Amygdala (tissue), 56 donors: ENCODE data around the gene STAM2.
"Not testable (repeated sequence)": the region's sequence is repeated elsewhere in the genome, so short reads cannot be mapped to it uniquely, and the experiment has no call there.

Experiments used
- DNase-seq, 56 donors: peaks; one replicate each; lab custom pipeline; 2025; lab: John Stamatoyannopoulos, UW

STAM2 gene

DNA sequence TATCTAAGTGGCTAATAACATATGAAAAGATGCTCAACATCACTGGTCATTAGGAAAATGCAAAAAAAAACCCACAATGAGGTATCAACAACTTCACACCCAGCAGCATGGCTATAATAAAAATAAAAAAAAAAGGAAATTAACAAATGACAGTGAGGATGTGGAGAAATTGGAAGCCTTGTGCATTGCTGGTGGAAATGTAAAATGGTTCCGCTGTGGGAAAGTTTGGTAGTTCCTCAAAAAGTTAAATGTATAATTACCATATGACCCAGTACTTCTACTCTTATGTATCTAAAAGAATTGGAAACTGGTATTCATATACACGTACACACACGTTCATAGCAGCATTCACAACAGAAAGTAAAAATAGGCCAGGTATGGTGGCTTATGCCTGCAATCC, 61.2 kb downstream of the STAM2 start:
- no peak for DNase-seq

DNA sequence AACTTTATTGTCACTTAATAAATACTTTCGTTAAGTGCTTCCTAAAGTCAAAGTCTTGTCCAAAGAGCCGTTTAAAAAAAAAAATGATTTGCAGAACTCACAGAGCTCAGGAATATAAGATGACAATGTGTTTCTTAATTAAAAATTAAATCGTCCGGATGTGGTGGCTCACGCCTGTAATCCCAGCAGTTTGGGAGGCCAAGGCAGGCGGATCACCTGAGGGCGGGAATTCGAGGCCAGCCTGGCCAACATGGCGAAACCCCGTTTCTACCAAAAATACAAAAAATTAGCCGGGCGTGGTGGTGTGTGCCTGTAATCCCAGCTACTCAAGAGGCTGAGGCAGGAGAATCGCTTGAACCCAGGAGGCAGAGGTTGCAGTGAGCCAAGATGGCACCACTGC, 68.4 kb downstream of the STAM2 start:
- DNase-seq: not testable (repeated sequence)

DNA sequence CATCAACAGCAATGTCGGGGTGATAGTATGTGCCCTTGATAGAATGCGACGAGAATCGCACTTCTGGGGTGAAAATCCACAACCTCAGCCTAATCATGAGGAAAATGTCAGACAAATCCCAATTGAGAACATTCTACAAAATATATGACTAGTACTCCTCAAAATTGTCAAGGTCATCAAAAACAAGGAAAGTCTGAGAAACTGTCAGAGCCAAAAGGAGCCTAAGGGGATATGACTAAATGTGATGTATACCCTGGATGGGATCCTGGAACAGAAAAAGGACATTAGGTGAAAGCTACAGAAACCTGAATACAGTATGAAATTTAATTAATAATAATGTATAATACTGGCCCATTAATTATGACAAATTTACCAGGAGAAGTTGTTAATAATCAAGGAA, 69.1 kb downstream of the STAM2 start:
- no peak for DNase-seq

DNA sequence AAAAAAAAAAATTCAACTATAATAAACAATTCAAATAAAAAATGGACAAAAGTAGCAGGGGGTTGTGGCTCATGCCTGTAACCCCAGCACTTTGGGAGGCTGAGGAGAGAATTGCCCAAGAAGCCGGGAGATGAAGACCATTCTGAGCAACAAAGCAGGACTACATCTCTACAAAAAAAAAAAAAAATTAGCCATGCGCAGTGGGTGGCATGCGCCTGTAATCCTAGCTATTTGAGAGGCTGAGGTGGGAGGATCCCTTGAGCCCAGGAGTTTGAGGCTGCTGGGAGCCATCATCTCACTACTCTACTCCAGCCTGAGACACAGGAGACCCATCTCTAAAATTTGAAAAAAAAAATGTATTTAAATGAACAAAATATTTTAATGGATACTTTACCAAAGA, 72.3 kb downstream of the STAM2 start:
- DNase-seq: no peak

DNA sequence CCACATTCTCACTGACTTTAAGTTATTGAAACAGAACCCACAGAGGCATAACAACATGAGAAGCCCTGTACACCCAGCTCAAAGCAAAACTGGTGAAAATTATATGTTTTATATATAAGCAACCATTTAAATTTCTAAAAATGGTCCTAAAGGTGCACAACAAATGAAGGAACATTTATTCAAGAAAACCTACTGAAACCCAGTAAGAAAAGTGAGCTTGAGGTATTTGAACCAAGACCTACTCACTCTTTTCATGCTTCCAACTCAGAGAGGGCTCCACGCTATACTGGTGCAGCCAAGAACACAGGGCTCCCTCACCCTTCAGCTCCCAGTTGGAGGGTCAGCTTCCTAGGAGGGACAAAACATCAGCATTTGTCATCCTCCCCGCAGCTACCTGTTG, 74.6 kb downstream of the STAM2 start:
- no peak for DNase-seq

DNA sequence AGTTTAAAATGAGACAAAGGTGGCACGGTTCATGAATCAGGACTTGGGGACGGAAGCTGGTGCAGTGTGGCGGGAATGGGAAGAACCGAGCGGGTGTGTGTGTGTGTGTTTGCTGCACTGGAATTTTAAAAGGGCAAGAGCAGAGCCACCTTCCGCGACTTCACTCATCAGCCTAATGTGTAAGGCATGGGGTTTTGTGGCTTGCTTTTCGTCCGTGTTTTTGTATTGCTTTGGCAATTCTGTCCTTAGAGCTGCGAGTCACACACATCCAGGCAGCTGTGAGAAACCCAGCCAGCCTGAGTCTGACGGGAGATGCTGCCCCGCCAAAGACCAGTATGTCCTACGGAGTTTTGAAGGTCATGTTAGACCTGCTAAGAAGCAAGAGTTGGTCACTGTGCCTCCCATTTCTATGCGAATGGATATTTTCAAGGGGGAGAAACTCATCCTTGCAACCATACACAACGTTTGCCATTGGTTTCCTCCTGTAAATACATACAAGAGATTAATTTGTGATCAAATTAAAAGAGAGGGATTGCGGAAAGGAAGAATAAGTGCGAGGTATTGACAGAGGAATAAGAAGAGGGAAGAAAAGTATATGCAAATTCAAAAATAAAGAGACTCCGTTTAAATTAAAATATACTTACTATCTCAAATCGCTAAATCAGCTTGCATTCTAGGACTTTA, 76.1 kb downstream of the STAM2 start:
- peak in 2 of 56 donors; percentile 7 to 11 for DNase-seq

DNA sequence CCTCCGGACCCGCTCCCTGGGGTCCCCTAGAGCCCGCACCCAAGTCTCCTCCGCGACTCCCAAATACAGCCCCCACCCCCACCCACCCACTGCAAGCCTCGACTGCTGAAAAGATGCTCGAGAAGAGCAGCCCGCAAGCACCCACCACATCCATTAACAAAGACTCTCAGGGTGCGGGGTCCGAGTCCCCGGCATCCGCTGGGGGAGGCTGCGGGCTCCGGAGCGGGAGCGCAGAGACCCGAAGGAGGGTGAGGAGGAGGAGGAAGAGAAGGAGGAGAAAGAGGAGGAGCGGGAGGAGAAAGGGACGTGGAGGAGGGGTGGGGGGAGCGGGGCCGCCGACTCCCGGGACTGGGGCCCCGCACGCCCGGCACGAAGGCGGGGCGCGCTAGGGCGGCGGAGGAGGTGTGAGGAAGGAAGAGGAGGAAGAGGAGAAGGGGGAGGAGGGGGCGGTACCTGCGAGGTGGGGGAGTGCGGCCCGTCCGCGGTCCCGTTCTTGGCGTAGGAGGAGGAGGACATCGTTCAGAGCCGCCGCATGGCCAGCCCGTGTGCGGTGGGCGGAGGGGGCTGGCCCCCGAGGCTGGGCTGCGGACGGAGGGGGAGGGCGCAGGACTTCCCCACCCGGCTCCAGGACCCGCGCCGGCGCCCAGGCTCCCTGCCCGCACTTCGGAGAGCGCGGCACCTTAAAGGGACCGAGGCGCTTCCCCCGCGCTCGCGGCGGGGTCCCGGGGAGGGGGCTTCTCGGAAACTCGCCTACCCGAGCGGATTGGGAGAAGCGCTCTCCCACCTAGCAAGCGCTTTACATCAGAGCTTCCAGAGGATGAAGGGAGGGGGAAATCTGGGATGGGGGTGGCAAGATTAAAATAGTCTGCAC, 76.8 kb downstream of the STAM2 start, which contains the start of gene CACNB4:
CACNB4 (minus strand) TSS at position 549 of the 871 bp plus-strand sequence.
- DNase-seq: peak in 5 of 56 donors; percentile 8 to 34 (median 27)

DNA sequence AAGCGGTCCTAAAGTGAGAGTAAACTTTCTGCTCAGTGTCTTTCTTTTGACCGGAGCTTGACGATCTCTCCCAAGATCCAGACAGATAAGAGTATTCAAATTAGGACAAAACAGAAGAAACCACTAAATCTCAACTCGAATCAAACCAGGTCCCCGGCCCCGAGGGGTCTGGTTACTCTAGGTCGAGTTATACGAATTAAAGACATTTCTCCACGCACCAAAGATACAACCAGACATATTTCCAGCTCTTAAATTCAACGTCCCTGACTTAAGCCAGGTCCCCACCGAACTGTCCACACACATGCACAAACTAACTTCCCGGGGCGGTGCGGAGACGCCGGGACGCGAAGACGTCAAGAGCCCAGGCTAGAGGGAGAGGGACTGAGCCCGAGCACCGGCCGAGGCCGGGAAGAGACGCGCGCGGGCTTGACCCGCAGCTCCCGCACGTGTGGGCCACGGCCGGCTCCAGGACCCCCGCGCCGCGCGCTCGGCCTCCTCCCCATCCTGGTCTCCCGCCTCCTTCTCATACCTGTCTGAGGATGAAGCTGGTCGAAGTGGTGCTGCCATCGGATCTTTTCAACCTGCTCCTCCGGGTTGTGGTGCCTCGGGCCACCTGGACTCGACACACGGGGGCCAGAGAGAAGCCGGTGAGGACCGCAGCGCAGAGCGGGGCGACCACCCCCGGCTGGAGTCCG, 77.6 kb downstream of the STAM2 start:
- peak in 3 of 56 donors; percentile 8 to 29 (median 13) for DNase-seq

DNA sequence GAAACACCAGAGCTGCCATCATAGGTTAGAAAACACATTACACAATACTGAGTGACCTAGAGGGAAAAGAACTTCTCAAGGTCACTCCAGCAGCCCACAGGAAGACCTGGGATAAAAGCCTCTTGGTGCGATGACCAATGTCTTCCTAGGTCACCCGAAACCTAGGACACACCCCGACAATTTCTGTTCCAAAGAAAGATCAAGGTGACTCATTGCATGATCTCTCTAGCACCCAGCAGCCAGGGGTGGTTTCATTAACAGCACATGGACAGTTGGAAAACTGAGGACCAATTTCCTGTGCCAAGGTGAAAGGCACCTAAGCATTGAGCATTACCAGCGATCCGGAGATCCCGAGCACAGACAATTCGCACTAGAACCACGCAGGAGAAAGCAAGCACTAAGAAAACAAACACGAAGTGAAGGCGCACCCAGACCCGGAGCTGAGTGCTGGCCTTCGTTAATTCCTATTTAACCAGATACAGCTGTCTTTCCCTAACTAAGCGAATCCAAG, 78.2 kb downstream of the STAM2 start:
- peak in 1 of 56 donors; percentile 30 for DNase-seq

DNA sequence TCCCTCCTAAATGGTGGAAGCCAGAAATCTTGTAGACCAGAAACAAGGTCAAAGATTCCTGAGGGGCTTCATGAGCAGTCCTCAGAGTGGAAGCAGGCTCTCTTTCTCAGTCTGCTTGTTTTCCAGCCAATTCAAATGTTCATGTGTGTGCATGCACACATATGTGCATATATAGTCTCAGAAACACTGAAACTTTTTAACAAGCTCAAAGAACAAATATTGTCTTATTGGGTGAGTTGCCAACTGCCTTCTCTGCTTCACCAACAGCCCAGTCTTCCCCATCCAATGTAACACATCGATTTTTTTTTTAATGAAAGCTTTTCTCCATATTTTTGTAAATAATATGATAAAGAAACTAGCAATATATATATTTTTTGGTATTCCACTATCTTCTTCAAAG, 80.4 kb downstream of the STAM2 start:
- no peak for DNase-seq

DNA sequence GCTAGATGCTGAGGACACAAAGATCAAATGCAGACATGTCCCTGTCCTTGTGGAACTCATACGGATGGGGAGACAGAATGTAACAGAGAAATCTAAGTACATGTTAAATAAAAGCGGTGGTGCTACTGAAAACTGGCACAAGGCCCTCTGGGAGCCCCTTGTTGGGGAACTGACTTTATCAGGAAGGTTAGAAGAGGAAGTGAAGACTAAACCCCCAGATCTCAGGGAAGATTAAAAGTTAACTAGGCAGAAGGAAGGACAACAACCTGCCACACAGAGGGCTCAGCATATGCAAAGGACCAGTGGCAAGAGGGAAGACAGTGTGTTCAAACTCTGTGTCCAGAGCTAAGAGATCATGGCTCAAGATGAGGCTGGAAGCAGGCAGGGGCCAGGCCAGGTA, 81.5 kb downstream of the STAM2 start:
- DNase-seq: no peak

DNA sequence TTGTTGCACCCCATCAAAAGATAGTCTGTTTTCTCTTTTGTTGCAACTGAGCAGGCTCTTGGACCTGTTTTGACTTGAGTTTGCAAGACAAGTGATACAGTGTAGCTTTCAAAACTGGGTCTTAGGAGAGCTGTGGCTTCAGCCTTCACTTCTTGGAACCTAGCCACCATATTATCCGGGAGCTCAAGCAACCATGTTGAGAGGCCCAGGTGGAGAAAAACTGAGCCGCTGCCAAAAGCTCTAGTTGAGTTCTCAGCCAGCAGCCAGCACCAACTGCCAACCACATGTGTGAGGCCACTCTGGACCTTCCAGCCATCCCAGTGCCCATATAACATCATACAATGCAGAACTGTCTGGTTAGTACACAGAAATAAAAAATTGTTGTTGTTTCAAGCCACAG, 82.1 kb downstream of the STAM2 start:
- DNase-seq: peak in 1 of 56 donors; percentile 23

DNA sequence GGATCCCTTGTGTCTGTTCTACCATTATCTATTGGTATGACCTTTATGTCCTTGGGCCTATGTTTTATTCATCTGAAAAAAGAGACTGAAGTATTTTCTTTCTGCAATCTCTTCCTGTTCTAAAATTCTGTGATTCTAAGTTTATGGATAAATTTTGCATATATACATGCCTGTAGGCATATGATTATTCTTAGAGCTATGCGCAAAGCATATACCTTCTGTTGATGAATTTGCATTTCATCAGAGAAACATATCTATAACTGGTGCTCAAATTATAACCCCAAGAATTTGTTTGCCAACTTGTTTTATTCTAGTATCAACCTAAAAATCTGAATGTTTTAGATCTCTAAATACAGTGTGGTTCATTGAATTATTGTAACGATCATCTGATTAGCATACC, 83.5 kb downstream of the STAM2 start:
- no peak for DNase-seq

DNA sequence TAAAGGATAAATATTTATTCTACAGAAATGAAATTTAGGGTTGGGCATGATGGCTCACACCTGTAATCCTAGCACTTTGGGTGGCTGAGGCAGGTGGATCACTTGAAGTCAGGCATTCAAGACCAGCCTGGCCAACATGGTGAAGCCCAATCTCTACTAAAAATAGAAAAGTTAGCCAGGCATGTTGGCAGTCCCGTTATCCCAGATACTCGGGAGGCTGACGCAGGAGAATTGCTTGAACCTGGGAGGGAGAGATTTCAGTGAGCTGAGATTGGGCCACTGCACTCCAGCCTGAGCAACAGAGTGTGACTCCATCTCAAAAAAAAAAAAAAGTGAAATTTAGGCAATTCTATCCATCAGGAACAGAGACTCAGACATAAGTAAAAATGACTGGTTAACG, 84.8 kb downstream of the STAM2 start:
- DNase-seq: not testable (repeated sequence)

DNA sequence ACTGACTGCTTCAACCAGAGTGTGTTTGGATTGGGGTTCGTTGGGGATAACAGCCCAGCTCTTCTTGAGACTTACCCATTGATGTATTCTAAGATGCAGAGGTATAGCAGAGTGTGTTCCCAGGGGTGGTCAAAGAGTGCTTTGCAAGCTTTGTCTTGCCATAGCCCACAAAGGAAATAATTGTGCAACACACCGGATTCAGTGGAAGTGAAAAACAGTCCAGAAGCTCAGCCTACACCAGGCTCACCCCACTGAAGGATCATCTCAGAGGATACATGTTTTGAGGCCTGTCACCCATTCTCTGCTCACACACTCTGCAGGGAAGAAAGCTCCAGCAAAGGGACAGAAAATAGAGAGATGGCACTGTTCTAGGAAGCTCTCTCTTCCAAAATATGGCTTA, 86.3 kb downstream of the STAM2 start:
- DNase-seq: no peak

DNA sequence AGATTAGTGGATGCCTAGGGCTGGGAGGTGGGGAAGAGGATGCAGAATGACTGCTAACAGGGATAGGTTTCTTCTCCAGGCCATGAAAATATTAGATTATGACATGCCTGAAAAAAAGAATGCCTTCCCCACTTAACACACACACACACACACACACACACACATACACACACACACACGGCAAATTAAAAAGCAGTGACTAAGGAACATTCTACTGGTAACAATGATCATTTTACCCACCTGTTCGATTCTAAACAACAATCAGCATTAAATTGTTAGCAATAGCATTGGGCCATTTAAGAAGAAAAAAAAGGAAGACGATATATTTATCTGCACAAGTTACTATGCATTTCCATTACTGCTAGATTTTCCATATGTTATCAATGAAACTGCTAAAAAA, 87.6 kb downstream of the STAM2 start:
- DNase-seq: no peak

DNA sequence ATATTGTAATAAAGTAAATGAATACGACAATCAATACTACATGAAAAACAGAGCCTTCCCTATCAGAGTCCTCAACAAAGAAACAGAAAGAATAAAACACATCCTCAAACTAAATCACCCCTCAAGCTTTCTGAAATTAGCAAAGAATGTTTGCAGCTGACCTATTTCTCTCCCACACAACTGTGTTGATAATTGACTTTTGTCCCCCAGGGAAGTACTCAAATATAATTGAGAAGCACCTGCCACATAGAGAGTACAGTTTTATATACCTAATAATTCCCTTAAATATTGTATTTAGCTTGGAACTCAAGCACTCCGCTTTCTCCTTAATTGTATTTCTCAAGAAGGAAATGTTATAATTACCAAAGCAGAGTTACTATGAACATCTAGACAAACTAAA, 89.3 kb downstream of the STAM2 start:
- DNase-seq: no peak

DNA sequence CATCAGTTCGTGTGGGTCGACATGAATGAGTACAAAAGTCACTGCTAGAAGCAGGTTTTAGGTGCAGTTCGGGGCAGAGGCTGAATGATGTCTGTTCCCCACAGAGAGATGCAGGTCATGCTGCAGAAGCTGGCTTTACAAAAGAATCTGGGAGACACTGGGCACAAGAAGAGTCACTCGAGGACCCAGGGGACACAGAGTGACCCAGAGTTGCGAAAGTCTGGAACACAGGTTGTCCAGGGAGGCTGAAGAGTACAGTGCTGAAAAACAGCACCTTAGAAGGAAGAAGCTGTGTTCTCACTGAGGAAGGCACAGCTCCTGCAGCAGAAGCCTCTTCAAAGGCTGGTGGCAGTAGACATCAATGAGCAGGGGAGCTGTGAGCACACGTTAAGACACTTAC, 91.5 kb downstream of the STAM2 start:
- no peak for DNase-seq

DNA sequence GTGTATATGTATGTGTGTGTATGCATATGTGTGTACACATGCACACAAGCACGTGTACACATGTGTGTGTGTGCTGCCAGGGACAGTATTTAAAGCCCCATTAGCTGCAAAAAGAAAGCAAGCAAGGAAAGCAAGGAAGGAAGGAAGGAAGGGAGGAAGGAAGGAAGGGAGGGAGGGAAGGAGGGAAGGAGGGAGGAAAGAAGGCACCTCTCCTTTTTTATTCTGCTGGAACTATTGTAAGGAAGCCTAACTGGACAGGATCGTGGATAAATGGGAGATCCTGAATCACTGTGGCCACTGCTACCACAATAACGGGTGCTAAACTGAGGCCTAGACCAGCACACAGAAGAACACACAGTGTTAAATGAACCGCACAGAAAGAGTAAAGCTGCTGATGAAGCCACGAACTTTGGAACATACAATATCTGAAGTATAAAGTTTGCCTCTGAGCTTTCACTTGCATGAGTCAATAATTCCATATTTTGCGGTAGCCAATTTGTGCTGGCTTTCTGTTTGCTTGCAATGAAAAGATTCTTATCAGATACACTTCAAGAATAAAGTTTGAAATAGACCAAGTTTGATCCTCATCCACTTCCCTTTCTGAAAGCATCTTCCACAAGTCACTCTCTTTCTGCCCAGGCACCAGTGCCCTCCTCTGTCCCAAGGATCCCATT, 92.2 kb downstream of the STAM2 start:
- DNase-seq: no peak

DNA sequence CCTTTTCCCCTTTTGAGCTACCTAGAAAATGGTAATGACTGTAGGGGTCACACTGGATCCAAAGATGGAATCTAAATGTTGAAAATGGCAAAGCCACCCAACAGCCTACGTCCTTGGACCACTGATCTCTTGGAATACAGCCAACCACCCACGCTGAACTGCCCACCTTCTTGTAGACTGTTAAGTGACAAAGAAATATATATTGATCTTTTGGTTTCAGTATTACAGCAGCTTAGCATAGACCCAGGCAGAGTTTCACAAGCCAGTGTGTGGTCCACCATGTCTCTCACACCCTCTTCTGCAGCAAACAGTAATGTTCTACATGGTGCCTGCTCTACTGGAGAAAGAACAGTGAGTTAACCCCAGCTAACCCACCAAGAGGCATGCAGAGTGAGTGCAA, 96.9 kb downstream of the STAM2 start:
- DNase-seq: no peak

DNA sequence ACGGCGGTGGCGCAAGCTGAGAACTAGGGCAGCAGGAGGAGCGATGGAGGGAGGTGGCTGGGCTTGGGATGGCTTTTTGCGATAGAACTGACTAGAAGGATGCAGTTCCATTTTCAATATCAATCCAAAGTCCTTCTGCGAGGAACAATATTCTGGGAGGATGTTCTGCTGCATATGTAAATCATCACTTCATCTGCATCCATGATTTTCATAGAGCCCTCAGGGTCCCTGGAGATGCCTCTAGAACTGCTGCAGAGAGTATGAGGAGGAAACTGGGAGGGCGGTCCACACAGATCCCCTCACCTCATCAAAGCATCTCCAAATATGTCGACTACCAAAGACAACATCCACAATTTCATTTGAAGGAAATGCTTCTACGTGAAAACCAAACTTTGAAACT, 97.5 kb downstream of the STAM2 start:
- DNase-seq: no peak
